ENCODE measurements around the gene SLC9A3. TPM values are rescaled to one million over a fixed set of nuclear protein-coding genes. Genes with fewer than 3 reads are reported as not detected.

The SLC9A3 gene
- total RNA-seq, 2 donors from 2014 or later, result 4.3 to 5.3 TPM

DNA sequence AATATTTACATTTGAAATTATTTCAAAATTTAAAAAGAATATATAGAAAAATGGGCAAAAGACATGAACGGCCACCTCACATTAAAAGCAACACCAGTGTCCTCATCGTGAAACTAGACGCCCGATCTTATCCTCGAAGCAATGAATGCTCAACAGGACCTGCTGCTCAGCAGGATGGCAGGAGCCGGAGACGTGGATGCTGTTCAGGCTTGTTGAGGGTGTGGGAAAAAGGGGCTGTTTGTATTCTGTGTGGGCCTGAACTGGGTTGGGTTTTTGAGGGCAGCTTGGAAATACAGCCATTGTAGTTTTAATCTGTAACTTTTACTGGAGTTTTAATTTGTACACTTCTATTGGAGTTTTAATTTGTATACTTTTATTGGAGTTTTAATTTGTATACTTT lies 60.9 kb downstream of the SLC9A3 start:
- TF ChIP-seq, protein P1, sequence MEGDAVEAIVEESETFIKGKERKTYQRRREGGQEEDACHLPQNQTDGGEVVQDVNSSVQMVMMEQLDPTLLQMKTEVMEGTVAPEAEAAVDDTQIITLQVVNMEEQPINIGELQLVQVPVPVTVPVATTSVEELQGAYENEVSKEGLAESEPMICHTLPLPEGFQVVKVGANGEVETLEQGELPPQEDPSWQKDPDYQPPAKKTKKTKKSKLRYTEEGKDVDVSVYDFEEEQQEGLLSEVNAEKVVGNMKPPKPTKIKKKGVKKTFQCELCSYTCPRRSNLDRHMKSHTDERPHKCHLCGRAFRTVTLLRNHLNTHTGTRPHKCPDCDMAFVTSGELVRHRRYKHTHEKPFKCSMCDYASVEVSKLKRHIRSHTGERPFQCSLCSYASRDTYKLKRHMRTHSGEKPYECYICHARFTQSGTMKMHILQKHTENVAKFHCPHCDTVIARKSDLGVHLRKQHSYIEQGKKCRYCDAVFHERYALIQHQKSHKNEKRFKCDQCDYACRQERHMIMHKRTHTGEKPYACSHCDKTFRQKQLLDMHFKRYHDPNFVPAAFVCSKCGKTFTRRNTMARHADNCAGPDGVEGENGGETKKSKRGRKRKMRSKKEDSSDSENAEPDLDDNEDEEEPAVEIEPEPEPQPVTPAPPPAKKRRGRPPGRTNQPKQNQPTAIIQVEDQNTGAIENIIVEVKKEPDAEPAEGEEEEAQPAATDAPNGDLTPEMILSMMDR (IDR thresholded peaks at IDR 0.05), result no peak
- TF ChIP-seq POLR2AphosphoS5 (IDR thresholded peaks at IDR 0.05) (no peak), POLR2A (IDR thresholded peaks at IDR 0.05) (no peak)
- peaks cover 0 to 6% of the 10 kb centered on the region in 2 donors for H3K36me3 ChIP-seq
- H3K27ac ChIP-seq, result no peak overlapping the region
- intact Hi-C loops (cut with DNase I), result no loop called here
- H3K4me3 ChIP-seq, result no peak overlapping the region
- DNase-seq (ENCODE audit: low spot score), result no peak
- H3K9me3 ChIP-seq, result no peaks in the 10 kb centered on the region
- H3K4me1 ChIP-seq (replicated peaks), result no peaks in the 10 kb centered on the region
- H3K27me3 ChIP-seq (replicated peaks; ENCODE audit: insufficient read depth), result no peaks in the 10 kb centered on the region
- WGBS, result 52% methylated on average over 7 of the region's 7 CpGs

DNA sequence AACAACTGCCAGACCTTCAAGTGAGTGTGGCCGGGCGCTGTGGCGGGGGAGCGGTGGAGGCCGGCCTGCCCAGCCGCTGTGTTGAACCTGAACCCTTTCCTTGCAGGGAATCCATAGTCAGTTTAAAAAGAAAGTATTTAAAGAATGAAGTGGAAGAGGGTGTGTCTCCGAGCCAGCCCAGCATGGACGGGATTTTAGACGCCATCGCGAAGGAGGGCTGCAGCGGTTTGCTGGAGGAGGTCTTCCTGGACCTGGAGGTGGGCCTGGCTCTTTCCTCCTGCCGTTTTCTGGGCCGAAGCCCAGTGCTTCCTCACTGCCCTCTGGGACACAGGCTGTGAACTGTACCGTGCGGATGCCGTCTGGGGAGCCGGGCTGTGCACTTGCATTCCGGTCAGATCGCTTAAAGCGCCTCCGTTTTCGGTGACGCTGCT lies 62.2 kb downstream of the SLC9A3 start:
- no peaks in the 10 kb centered on the region for H3K4me1 ChIP-seq (replicated peaks)
- no peaks in the 10 kb centered on the region for H3K9me3 ChIP-seq
- H3K36me3 ChIP-seq, result peaks cover 0 to 6% of the 10 kb centered on the region in 2 donors
- H3K27me3 ChIP-seq (replicated peaks; ENCODE audit: insufficient read depth), result no peaks in the 10 kb centered on the region
- intact Hi-C loops (cut with DNase I), result no loop called here
- TF ChIP-seq POLR2A (IDR thresholded peaks at IDR 0.05) (no peak), POLR2AphosphoS5 (IDR thresholded peaks at IDR 0.05) (no peak)
- TF ChIP-seq, protein P1 (IDR thresholded peaks at IDR 0.05), result no peak
- 95% methylated on average over 24 of the region's 24 CpGs for WGBS
- no peak for DNase-seq (ENCODE audit: low spot score)
- no peak overlapping the region for H3K4me3 ChIP-seq
- H3K27ac ChIP-seq, result no peak overlapping the region

DNA sequence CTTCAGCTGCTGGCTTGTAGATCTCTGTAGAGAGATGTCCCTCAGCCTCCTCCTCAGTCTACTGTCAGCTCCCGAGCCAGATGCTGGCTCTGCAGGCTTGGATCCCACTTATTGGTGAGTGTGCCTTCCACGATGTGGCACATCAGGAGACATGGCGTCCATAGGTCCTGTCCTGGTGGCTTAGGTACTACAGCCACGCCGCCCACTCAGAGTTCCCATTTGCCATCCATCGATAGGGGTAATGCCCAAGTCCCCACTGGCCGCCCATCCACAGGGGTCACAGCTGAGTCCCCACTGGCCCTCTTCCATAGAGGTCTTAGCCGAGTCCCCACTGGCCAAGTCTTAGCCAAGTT lies 64.0 kb downstream of the SLC9A3 start:
- Histone ChIP-seq H3K27me3 (replicated peaks; ENCODE audit: insufficient read depth) (no peaks in the 10 kb centered on the region), H3K36me3 (peaks cover 0 to 6% of the 10 kb centered on the region in 2 donors), H3K4me3 (no peak overlapping the region), H3K4me1 (replicated peaks) (no peaks in the 10 kb centered on the region), H3K27ac (no peak overlapping the region), H3K9me3 (no peaks in the 10 kb centered on the region)
- intact Hi-C loops (cut with DNase I), result no loop called here
- TF ChIP-seq POLR2A (IDR thresholded peaks at IDR 0.05), result no peak
- TF ChIP-seq POLR2AphosphoS5 (IDR thresholded peaks at IDR 0.05), result no peak
- TF ChIP-seq, protein P1 (IDR thresholded peaks at IDR 0.05), result no peak
- DNase-seq (ENCODE audit: low spot score), result no peak
- 97% methylated on average over 8 of the region's 8 CpGs for WGBS

DNA sequence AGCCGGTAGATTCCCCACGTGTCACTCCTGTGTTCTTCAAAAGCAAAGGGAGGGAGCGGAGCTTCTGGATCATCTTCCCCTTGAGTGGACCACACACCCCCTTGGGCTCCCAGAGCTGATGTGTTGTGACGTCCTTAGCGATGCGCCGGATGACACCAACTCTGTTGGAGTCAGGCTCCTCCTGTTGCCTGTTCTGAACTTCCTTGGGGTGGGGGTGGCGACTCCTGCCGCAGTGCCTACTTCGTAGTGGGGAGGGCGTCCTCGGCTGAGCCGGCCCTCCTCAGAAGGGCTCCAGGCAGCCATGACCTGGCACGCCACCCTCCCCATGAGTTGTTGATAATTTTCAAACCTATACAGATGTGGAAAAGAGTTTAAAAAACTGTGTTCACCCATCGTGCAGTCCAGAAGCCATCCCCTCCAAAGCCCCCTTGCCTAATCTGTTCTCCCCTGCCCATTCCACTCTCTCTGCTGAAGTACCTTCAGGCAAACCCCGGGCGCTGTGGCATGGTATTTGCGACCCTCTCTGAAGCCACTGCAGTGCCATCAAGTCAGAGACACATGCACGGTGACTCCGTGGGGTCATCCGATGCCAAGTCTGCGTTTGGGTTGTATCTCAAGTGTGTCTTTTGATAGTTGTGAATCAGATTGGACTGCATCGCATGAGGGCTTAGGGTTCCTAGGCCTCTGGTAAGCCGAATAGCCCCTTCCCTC lies 64.5 kb downstream of the SLC9A3 start:
- Histone ChIP-seq H3K9me3 (no peaks in the 10 kb centered on the region), H3K27ac (no peak overlapping the region), H3K36me3 (peaks cover 0 to 6% of the 10 kb centered on the region in 2 donors), H3K4me3 (no peak overlapping the region), H3K4me1 (replicated peaks) (no peaks in the 10 kb centered on the region), H3K27me3 (replicated peaks; ENCODE audit: insufficient read depth) (no peaks in the 10 kb centered on the region)
- TF ChIP-seq POLR2AphosphoS5 (IDR thresholded peaks at IDR 0.05), result no peak
- TF ChIP-seq, protein P1 (IDR thresholded peaks at IDR 0.05), result no peak
- no peak for TF ChIP-seq POLR2A (IDR thresholded peaks at IDR 0.05)
- no peak for DNase-seq (ENCODE audit: low spot score)
- 88% methylated on average over 24 of the region's 24 CpGs for WGBS
- intact Hi-C loops (cut with DNase I), result no loop called here

All from prostate gland (tissue), 2 donors.